ENCODE results near the gene ZNF343.

- TF ChIP-seq POLR2AphosphoS5 (IDR thresholded peaks at IDR 0.05), result no peak
- no peak for TF ChIP-seq CTCF (IDR thresholded peaks at IDR 0.05 in 8 of 11, conservative IDR thresholded peaks at IDR 0.05 in 3 of 11)
- TF ChIP-seq POLR2A (IDR thresholded peaks at IDR 0.05), result no peak
These were observed 57.3 kb downstream of the ZNF343 start for GRCh38 chr20:2451422-2451821.

All from spleen (tissue), 7 donors.